Activated CD4-positive, alpha-beta T cell treated with anti-CD3 and anti-CD28 coated beads, Interleukin-2, amount 50 U/mL, for 1 hour (primary cell): ENCODE results near the gene ZNF91.
"Not testable (repeated sequence)": the region's sequence is repeated elsewhere in the genome, so short reads cannot be mapped to it uniquely, and the experiment has no call there.

Experiments
- DNase-seq: peaks from one replicate; pipeline ENCODE4 v3.0.0-alpha.2; 2020

Gene ZNF91

GRCh38 chr19:23394511-23394910 lies 760 bp downstream of the ZNF91 start:
- peak; percentile 40 for DNase-seq

DNA sequence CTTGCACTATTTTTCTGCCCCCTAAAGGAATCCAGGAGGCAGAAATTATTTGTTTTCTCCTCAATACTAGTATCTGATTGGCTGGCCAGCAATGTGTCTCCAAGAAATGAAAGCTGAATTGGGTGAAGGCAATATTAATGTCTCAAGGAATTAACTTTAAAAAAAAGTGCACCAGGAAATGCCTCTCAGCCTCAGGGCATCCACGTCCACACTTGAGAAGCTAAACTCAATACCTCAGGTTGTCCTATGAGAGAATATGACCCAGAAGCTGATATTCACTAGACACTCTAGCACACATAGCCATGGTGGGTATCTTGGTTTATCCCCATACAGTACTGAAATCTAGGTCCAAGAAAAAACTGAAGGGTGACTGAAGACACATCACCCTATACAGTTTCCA lies 2.1 kb downstream of the ZNF91 start:
- no peak for DNase-seq

- DNase-seq = no peak
Observed at GRCh38 chr19:23391236-23391635, 4.0 kb downstream of the ZNF91 start.

GRCh38 chr19:23385404-23385803 lies 9.9 kb downstream of the ZNF91 start:
- no peak for DNase-seq

DNA sequence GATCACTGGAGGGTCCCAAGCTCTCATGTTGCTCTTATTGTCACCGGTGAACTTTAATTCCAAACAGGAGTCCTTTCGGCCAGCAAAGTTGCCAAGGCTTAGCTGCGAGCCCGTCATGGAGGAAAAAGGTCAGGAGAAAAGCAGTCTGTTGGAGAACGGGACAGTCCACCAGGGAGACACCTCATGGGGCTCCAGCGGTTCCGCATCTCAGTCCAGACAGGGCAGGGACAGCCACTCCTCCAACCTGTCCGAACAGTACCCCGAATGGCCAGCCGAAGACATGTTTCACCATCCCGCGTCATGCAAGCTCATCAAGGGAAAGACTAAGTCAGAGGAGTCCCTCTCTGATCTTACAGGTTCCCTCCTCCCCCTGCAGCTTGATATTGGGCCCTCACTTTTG lies 10.4 kb downstream of the ZNF91 start:
- no peak for DNase-seq

DNA sequence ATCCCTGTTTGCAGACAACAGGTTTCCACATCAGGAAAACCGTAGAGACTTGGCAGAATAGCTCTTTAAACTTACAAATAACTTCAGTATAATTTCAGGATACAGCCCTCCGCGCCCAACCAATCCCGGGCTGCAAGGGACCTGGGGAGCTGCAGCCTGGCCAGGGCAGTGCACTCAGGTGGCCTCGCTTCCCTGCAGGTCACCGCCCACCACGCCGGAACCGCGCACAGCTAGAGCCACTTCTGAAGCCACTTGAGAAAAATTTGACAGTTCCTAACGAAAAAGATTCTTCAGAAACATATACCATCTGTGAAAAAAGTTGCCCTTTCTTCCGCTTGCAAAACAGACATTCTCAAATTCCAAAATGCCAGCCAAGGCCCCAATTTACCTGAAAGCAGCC lies 11.1 kb downstream of the ZNF91 start:
- DNase-seq = no peak

DNA sequence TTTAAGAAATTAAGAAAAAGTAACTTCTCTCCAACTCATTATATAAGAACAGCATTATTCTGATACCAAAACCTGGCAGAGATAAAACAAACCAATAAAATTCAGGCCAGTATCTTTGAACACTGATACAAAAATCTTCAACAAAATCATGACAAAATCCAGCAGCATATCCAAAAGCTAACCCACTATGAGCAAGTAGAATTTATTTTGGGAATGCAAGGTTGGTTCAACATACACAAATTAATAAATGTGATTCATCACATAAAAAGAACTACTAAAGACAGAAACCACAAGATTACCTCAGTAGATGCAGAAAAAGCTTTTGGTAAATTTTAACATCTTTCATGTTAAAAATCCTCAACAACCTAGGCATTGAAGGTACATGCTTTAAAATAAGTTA lies 12.3 kb downstream of the ZNF91 start:
- DNase-seq = no peak

GRCh38 chr19:23381114-23381513 lies 14.2 kb downstream of the ZNF91 start:
- no peak for DNase-seq

- not testable (repeated sequence) for DNase-seq
Observed at GRCh38 chr19:23379671-23380070, 15.6 kb downstream of the ZNF91 start.

DNA sequence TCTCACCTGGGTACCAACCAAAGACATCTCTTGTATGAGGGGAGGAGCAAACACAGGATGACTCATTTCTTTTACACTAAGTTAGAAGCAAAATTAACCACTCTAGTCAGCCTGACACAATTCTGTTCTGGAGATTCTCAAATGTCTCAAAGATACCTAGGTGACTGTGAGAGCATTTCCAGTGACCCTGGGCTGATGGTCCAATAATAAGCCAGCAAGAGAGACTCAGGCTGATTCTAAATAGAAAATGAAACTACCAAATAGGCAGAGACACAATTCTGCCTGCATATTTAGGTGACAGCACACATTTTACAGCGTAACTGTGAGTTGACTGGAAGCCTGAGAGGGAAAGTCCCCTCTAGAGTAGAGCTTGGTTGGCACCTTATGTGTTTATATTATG lies 16.3 kb downstream of the ZNF91 start:
- DNase-seq = no peak

DNA sequence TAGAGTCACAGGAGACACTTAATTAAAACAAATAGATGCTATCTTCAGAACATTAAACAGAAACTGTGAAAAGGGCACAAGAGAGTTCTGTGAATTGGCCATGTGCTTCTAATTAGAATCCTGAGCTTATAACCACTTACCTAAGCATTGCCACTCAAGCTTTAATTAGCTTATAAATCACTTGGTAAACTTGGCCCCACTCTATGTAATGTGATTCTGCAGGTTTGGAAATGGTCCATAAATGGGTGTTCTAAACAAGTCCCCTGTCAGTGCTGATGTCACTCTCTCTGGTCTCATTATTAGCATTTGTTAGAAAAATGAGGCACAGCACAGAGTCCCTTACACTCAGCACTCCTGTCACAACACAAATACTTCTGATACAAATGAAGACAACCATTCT lies 18.0 kb downstream of the ZNF91 start:
- no peak for DNase-seq

- no peak for DNase-seq
Observed at GRCh38 chr19:23366437-23366836, 28.8 kb downstream of the ZNF91 start.

GRCh38 chr19:23366031-23366430 lies 29.2 kb downstream of the ZNF91 start:
- not testable (repeated sequence) for DNase-seq

GRCh38 chr19:23365222-23365621 lies 30.0 kb downstream of the ZNF91 start:
- DNase-seq = no peak

GRCh38 chr19:23361843-23362242 lies 33.4 kb downstream of the ZNF91 start:
- DNase-seq = not testable (repeated sequence)

- no peak for DNase-seq
Observed at GRCh38 chr19:23351806-23352205, 43.5 kb downstream of the ZNF91 start.

- DNase-seq = no peak
Observed at GRCh38 chr19:23346696-23347095, 48.6 kb downstream of the ZNF91 start.

GRCh38 chr19:23345838-23346237 lies 49.4 kb downstream of the ZNF91 start:
- no peak for DNase-seq

- DNase-seq = no peak
Observed at GRCh38 chr19:23343434-23344010, 51.7 kb downstream of the ZNF91 start.

GRCh38 chr19:23328211-23328610 lies 67.1 kb downstream of the ZNF91 start:
- DNase-seq = no peak

- DNase-seq = no peak
Observed at GRCh38 chr19:23321953-23322549, 73.2 kb downstream of the ZNF91 start.

DNA sequence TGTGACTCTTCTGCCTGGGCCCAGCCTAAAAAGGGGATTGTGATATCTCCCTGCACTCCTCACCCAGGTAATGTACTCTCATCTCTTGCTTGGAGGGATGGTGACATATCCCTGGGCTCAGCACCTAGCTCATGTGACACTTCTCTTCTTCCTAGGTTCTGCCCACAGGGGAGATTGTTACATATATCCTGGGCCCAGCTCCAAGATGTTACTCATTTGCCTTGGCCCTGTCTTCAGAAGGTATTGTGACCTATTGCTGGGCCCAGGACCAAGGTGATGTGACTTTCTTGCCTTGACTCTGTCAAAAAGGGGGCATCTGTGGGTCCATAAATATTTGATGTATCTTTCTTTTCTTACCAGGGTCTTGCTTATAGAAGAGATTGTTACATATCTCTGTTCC lies 73.9 kb downstream of the ZNF91 start:
- DNase-seq = not testable (repeated sequence)

GRCh38 chr19:23319571-23319970 lies 75.7 kb downstream of the ZNF91 start:
- not testable (repeated sequence) for DNase-seq

DNA sequence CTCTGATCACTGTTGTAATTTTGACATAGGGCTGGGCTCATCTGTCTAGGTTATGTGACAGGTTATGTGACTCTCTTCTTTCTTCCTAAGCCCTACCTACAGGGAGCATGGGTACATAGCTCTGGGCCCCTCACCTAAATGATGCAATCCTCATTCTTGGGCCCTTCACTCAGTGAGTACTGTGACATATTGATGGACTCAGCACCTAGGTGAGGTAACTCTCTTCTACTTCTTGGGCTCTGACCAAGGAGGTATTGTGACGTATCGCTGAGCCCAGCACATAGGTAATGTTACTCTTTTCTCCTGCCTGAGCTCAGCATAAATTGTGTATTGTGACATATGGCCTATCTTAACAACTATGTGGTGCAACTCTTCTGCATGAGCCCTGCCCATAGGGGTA lies 76.3 kb downstream of the ZNF91 start:
- not testable (repeated sequence) for DNase-seq

DNA sequence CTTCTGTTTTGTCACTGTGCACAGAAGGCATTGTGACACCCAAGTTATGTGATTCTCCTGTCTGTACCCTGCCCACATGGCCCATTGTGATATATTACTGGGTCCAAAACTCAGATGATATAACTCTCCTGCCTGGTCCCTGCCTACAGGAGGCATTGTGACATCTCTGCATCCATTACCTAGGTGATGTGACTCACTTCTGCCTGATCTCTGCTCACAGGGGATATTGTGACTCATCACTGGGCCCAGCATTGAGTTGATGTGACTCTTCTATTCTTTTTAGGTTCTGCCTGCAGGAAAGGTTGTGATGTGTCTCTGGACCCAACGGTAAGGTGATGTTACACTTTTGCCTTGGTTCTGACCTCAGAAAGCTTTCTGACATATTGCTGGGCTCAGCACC lies 77.1 kb downstream of the ZNF91 start:
- no peak for DNase-seq
